ENCODE data around the gene ELAVL2. TPM values are rescaled to one million over a fixed set of nuclear protein-coding genes. Genes with fewer than 3 reads are reported as not detected.

Gene ELAVL2
- total RNA-seq, 1 donor from 2014 or later: 0.37 TPM

GRCh38 chr9:23830476-23830805 is 4.4 kb upstream of the ELAVL2 start:
- Mint-ChIP-seq H3K36me3 (ENCODE audit: low read depth) (peaks cover 3% of the 10 kb centered on the region), H3K27me3 (ENCODE audit: low read depth) (peaks cover 37% of the 10 kb centered on the region), H3K4me1 (ENCODE audit: low read depth) (peaks cover 4% of the 10 kb centered on the region), H3K27ac (ENCODE audit: unreplicated experiment) (no peak overlapping the region), H3K4me3 (ENCODE audit: unreplicated experiment) (no peak overlapping the region), H3K9me3 (ENCODE audit: low read depth) (no peaks in the 10 kb centered on the region)
- DNase-seq (ENCODE audit: low spot score): no peak
- TF ChIP-seq CTCF (IDR thresholded peaks at IDR 0.05): no peak

GRCh38 chr9:23829580-23830475 is 3.8 kb upstream of the ELAVL2 start:
- Mint-ChIP-seq H3K36me3 (ENCODE audit: low read depth) (peaks cover 3% of the 10 kb centered on the region), H3K27ac (ENCODE audit: unreplicated experiment) (no peak overlapping the region), H3K4me1 (ENCODE audit: low read depth) (peaks cover 4% of the 10 kb centered on the region), H3K9me3 (ENCODE audit: low read depth) (no peaks in the 10 kb centered on the region), H3K4me3 (ENCODE audit: unreplicated experiment) (no peak overlapping the region), H3K27me3 (ENCODE audit: low read depth) (peaks cover 37% of the 10 kb centered on the region)
- DNase-seq (ENCODE audit: low spot score): no peak
- no peak for TF ChIP-seq CTCF (IDR thresholded peaks at IDR 0.05)

GRCh38 chr9:23825700-23826099 is 340 bp downstream of the ELAVL2 start:
- Mint-ChIP-seq H3K9me3 (ENCODE audit: low read depth) (no peaks in the 10 kb centered on the region), H3K27me3 (ENCODE audit: low read depth) (peaks cover 35% of the 10 kb centered on the region), H3K27ac (ENCODE audit: unreplicated experiment) (no peak overlapping the region), H3K4me1 (ENCODE audit: low read depth) (peaks cover 11% of the 10 kb centered on the region), H3K36me3 (ENCODE audit: low read depth) (no peaks in the 10 kb centered on the region), H3K4me3 (ENCODE audit: unreplicated experiment) (no peak overlapping the region)
- no peak for DNase-seq (ENCODE audit: low spot score)
- no peak for TF ChIP-seq CTCF (IDR thresholded peaks at IDR 0.05)

GRCh38 chr9:23824830-23825591 is 1.0 kb downstream of the ELAVL2 start:
- H3K36me3 Mint-ChIP-seq (ENCODE audit: low read depth): no peaks in the 10 kb centered on the region
- no peak overlapping the region for H3K4me3 Mint-ChIP-seq (ENCODE audit: unreplicated experiment)
- H3K27me3 Mint-ChIP-seq (ENCODE audit: low read depth): peaks cover 33% of the 10 kb centered on the region
- no peaks in the 10 kb centered on the region for H3K9me3 Mint-ChIP-seq (ENCODE audit: low read depth)
- TF ChIP-seq CTCF (IDR thresholded peaks at IDR 0.05): no peak
- peak; percentile 71 for DNase-seq (ENCODE audit: low spot score)
- peaks cover 12% of the 10 kb centered on the region for H3K4me1 Mint-ChIP-seq (ENCODE audit: low read depth)
- H3K27ac Mint-ChIP-seq (ENCODE audit: unreplicated experiment): no peak overlapping the region

GRCh38 chr9:23823986-23824829 is 1.8 kb downstream of the ELAVL2 start:
- DNase-seq (ENCODE audit: low spot score): peak; percentile 68
- Mint-ChIP-seq H3K9me3 (ENCODE audit: low read depth) (peaks cover 3% of the 10 kb centered on the region), H3K4me1 (ENCODE audit: low read depth) (peaks cover 8% of the 10 kb centered on the region), H3K27me3 (ENCODE audit: low read depth) (peaks cover 34% of the 10 kb centered on the region), H3K27ac (ENCODE audit: unreplicated experiment) (no peak overlapping the region), H3K36me3 (ENCODE audit: low read depth) (no peaks in the 10 kb centered on the region), H3K4me3 (ENCODE audit: unreplicated experiment) (no peak overlapping the region)
- no peak for TF ChIP-seq CTCF (IDR thresholded peaks at IDR 0.05)

All from chondrocyte (in vitro differentiated cells).